Kidney (tissue), 14 donors: ENCODE data around the gene MNAT1. TPM values are rescaled to one million over a fixed set of nuclear protein-coding genes. Genes with fewer than 3 reads are reported as not detected.

Source experiments
- DNase-seq, 5 donors: peaks; one replicate each; pipeline ENCODE4 v3.0.0-alpha.2; 2013 to 2020
- FAIRE-seq: peaks from 2 replicates; lab custom pipeline; 2012; peaks lifted over from hg19 to GRCh38; lab: Jason Lieb, UNC
- H3K27ac ChIP-seq, 2 donors: one replicate each; pipeline ENCODE4 v1.7.0; 2013; ENCODE audit warnings: low read depth in 2 of 2, low read length in 2 of 2, inconsistent platforms in 1 of 2
- H3K27me3 ChIP-seq: one replicate; pipeline ENCODE4 v1.7.1; 2013; ENCODE audit warnings: low read length, inconsistent platforms; ENCODE audit not compliant: control insufficient read depth, insufficient read depth
- H3K36me3 ChIP-seq, 3 donors: one replicate each; pipeline versions ENCODE4 v1.7.0 to v1.7.1; 2013; ENCODE audit warnings: low read length in 3 of 3, control low read depth in 1 of 3, inconsistent platforms in 1 of 3; ENCODE audit not compliant: insufficient read depth in 3 of 3, control insufficient read depth in 2 of 3
- H3K4me1 ChIP-seq, 3 donors: one replicate each; pipeline versions ENCODE4 v1.7.0 to v1.7.1; 2013; ENCODE audit warnings: low read length in 3 of 3, inconsistent platforms in 1 of 3, low read depth in 1 of 3; ENCODE audit not compliant: control insufficient read depth in 2 of 3, insufficient read depth in 2 of 3
- H3K4me3 ChIP-seq, 3 donors: one replicate each; pipeline versions ENCODE4 v1.7.0 to v1.8.1; 2013; ENCODE audit warnings: low read length in 3 of 3, control low read depth in 1 of 3, inconsistent platforms in 1 of 3
- H3K9ac ChIP-seq, 3 donors: one replicate each; pipeline versions ENCODE4 v1.7.0 to v1.7.1; 2013; ENCODE audit warnings: low read length in 3 of 3, control low read depth in 1 of 3, inconsistent platforms in 1 of 3
- H3K9me3 ChIP-seq, 3 donors: one replicate each; pipeline versions ENCODE4 v1.7.0 to v1.7.1; 2013; ENCODE audit warnings: low read length in 3 of 3, control low read depth in 1 of 3, inconsistent platforms in 1 of 3; ENCODE audit not compliant: control insufficient read depth in 2 of 3, insufficient read depth in 1 of 3
- intact Hi-C: fragments of 100-400 bp; cut with DNase I; formaldehyde crosslinking; loops from one replicate; pipeline ENCODE4 v1.11.1; 2022
- polyA plus RNA-seq: library from polyadenylated mRNA; stranded (reverse); fragments of 350-450 nt; fragmentation: Illumina TruSeq; extraction: RNeasy Lipid Tissue Mini Kit (QIAGEN cat#74804); gene quantifications from one replicate; pipeline ENCODE4 v1.2.3, GENCODE V29; 2014; ENCODE audit warnings: low read depth, low replicate concordance; ENCODE audit not compliant: insufficient read depth
- total RNA-seq: library from RNA; stranded (reverse); fragmentation: NEBNext Ultra II Directional; extraction: Animal tissue kit (Norgen Biotek cat#: 25700); gene quantifications from one replicate; pipeline ENCODE4 v1.2.1, GENCODE V29; 2021
- TF ChIP-seq, protein P1 (sequence below): IDR thresholded peaks from 3 replicates; pipeline ENCODE4 v1.5.1; 2012; ENCODE audit warnings: mild to moderate bottlenecking, moderate library complexity, borderline replicate concordance; ENCODE audit not compliant: insufficient read depth; ENCODE audit errors: extremely low read depth
- donor health status: control.
- donor health status: control.
- donor health status: control.
- donor health status: control.
- donor health status: control.
- donor health status: DM: yes; HTN: yes; CAD: no.
- donor health status: Normal renal cell carcinoma (clear cell type).

MNAT1 gene
- total and polyA plus RNA-seq, 2 donors from 2014 or later = 29.6 to 41.6 TPM

DNA sequence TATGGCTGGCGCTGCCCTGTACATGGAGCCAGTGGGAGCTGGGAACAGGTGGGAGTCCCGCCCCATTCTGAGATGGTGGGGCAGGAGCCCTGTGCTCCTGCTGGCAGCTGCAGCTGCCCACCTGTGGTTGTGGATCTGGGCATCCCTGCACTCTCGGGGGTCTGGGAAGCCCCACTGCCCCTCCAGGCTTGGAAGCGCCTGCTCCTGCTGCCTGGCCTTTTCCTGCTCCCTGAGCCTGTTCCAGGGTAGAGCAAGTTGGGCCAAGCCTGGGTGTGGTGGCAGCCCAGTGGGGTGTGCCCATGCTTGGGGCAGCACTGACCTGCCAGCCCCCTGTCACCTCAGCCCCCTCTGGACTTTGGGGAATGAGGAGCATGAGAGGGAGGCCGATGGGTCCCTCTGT, 104.0 kb downstream of the MNAT1 start:
- Histone ChIP-seq H3K27ac (no peak overlapping the region), H3K9me3 (no peaks in the 10 kb centered on the region), H3K27me3 (no peaks in the 10 kb centered on the region), H3K4me1 (no peaks in the 10 kb centered on the region), H3K9ac (no peak overlapping the region), H3K4me3 (no peak overlapping the region), H3K36me3 (peaks cover 0 to 11% (median 0%) of the 10 kb centered on the region in 3 donors)
- intact Hi-C loops = no loop called here
- FAIRE-seq = no peak
- DNase-seq = peak in 1 of 5 donors; percentile 39
- TF ChIP-seq, protein P1, sequence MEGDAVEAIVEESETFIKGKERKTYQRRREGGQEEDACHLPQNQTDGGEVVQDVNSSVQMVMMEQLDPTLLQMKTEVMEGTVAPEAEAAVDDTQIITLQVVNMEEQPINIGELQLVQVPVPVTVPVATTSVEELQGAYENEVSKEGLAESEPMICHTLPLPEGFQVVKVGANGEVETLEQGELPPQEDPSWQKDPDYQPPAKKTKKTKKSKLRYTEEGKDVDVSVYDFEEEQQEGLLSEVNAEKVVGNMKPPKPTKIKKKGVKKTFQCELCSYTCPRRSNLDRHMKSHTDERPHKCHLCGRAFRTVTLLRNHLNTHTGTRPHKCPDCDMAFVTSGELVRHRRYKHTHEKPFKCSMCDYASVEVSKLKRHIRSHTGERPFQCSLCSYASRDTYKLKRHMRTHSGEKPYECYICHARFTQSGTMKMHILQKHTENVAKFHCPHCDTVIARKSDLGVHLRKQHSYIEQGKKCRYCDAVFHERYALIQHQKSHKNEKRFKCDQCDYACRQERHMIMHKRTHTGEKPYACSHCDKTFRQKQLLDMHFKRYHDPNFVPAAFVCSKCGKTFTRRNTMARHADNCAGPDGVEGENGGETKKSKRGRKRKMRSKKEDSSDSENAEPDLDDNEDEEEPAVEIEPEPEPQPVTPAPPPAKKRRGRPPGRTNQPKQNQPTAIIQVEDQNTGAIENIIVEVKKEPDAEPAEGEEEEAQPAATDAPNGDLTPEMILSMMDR = no peak

DNA sequence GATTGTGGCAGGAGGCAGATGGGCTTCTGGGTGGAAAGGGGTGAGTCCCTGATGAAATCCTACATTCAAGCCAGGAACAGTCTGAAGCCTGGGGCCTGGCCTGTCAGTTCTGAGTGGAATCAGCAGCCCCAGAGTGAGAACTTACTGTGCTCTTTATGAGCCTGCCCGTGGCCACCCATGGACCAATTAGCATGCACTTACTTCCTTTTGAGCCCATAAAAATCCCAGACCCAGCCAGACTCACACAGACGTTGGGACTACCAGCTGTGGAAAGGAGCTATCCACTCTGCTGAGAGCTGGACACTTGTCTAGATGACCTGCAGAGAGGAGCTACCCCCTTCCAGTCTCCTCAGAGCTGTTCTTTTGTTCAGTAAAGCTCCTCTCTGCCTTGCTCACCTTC, 104.5 kb downstream of the MNAT1 start:
- Histone ChIP-seq H3K9ac (no peak overlapping the region), H3K27ac (no peak overlapping the region), H3K27me3 (no peaks in the 10 kb centered on the region), H3K4me3 (no peak overlapping the region), H3K36me3 (peaks cover 0 to 11% (median 0%) of the 10 kb centered on the region in 3 donors), H3K9me3 (no peaks in the 10 kb centered on the region), H3K4me1 (no peaks in the 10 kb centered on the region)
- TF ChIP-seq, protein P1 = no peak
- FAIRE-seq (no peak), DNase-seq (no peak)
- intact Hi-C loops = no loop called here

DNA sequence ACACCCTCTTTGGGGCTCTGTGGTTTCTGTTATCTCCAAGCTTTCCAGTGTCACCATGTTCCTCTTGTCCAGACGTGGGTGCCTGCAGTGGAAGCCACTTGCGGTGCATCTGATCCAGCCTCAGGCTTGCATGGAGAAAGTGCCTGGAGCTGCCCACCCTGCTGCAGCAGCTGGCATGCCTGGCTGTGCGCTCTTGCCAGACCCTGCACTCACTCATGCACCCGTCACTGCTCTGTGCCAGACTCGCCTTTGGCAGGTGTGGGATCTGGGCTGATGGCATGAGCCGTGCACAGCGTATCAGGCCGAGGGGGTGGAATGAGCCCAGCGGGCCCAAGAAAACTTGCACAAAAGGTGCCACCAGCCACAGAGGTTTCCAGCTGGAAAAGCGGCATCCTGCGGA, 105.1 kb downstream of the MNAT1 start:
- Histone ChIP-seq H3K4me3 (no peak overlapping the region), H3K9ac (no peak overlapping the region), H3K27ac (no peak overlapping the region), H3K4me1 (no peaks in the 10 kb centered on the region), H3K9me3 (no peaks in the 10 kb centered on the region), H3K27me3 (no peaks in the 10 kb centered on the region), H3K36me3 (peaks cover 0 to 11% (median 0%) of the 10 kb centered on the region in 3 donors)
- intact Hi-C loops = no loop called here
- TF ChIP-seq, protein P1 = no peak
- FAIRE-seq (no peak), DNase-seq (peak in 1 of 5 donors; percentile 52)

DNA sequence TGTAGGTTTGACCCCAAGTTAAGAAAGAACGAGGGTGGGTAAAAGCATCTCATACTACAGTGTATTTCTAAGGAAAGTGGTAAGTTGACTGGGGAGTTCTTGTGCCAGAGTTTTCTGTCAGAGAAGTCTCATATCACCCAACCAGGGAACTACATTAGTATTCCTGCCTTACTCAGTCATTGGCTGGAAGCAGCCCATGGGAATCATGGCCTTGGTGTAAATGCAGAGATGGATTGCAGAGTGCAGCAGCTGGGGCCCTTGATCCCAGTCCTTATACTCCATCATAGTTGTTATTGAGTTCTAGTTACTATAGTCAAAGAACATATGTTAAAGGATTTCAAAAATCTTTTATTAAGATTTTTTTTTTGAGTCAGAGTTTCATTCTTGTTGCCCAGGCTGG, 105.8 kb downstream of the MNAT1 start:
- TF ChIP-seq, protein P1 = no peak
- intact Hi-C loops = no loop called here
- Histone ChIP-seq H3K4me1 (no peaks in the 10 kb centered on the region), H3K27ac (no peak overlapping the region), H3K4me3 (no peak overlapping the region), H3K36me3 (peaks cover 0 to 11% (median 0%) of the 10 kb centered on the region in 3 donors), H3K9ac (no peak overlapping the region), H3K27me3 (no peaks in the 10 kb centered on the region), H3K9me3 (no peaks in the 10 kb centered on the region)
- FAIRE-seq (no peak), DNase-seq (no peak)
